HEK293 (cell line): ENCODE results near the gene PBRM1.
A peak's percentile ranks its signal among the peaks of the same experiment; 100 is the strongest.
"Not testable (repeated sequence)": the region's sequence is repeated elsewhere in the genome, so short reads cannot be mapped to it uniquely, and the experiment has no call there.

ENCODE experiments used
- CTCF ChIA-PET: fragments of 350-600 bp; formaldehyde crosslinking; extraction: SDS; loops from one replicate; lab custom pipeline; 2021; ENCODE audit warnings: antibody characterized with exemption; lab: Yijun Ruan, JAX
- POLR2A ChIA-PET: fragments of 300-600 bp; formaldehyde crosslinking; extraction: SDS; loops from one replicate; lab custom pipeline; 2020; ENCODE audit warnings: antibody characterized with exemption, inconsistent platforms; lab: Yijun Ruan, JAX
- H3K27ac ChIP-seq: fragments of 200-500 bp; sonication (Bioruptor generic); 2 replicates; pipeline ENCODE4 v1.5.1; 2014; ENCODE audit warnings: low read depth, low read length, control low read depth, inconsistent platforms; ENCODE audit errors: extremely low read depth
- H3K36me3 ChIP-seq, 2 experiments: fragments of 200-500 bp in 1 of 2; sonication (Bioruptor generic) in 1 of 2; 1 replicate in 1 of 2; 2 replicates in 1 of 2; pipeline ENCODE4 v1.5.1; 2014 to 2017; ENCODE audit warnings: inconsistent platforms in 2 of 2, low read length in 2 of 2; ENCODE audit not compliant: control insufficient read depth in 2 of 2, insufficient read depth in 1 of 2
- H3K4me1 ChIP-seq: fragments of 200-500 bp; sonication (Bioruptor generic); 2 replicates; pipeline ENCODE4 v1.5.1; 2014; ENCODE audit warnings: mild to moderate bottlenecking, low read length, inconsistent platforms; ENCODE audit not compliant: control insufficient read depth, insufficient read depth
- H3K4me3 ChIP-seq: 2 replicates; pipeline ENCODE4 v1.5.1; 2011; ENCODE audit warnings: low read depth, mild to moderate bottlenecking, control low read depth, low read length, moderate library complexity
- H3K9me3 ChIP-seq: fragments of 200-500 bp; sonication (Bioruptor generic); 2 replicates; pipeline ENCODE4 v1.5.1; 2014; ENCODE audit warnings: low read depth, low read length, inconsistent platforms; ENCODE audit not compliant: control insufficient read depth, insufficient read depth
- KLF16 ChIP-seq: fragments of 450-650 bp; formaldehyde crosslinking; IDR thresholded peaks from 2 replicates; pipeline ENCODE4 v1.5.1; 2017; ENCODE audit warnings: missing biosample characterization, missing genetic modification characterization
- KLF7 ChIP-seq: fragments of 450-650 bp; formaldehyde crosslinking; IDR thresholded peaks from 2 replicates; pipeline ENCODE4 v1.5.1; 2016; ENCODE audit warnings: missing biosample characterization, missing genetic modification characterization, borderline replicate concordance
- KLF9 ChIP-seq: fragments of 450-650 bp; formaldehyde crosslinking; IDR thresholded peaks from 2 replicates; pipeline ENCODE4 v1.5.1; 2016; ENCODE audit warnings: missing biosample characterization, missing genetic modification characterization, low read depth
- OSR2 ChIP-seq: fragments of 450-650 bp; formaldehyde crosslinking; IDR thresholded peaks from 2 replicates; pipeline ENCODE4 v1.5.1; 2016; ENCODE audit warnings: missing biosample characterization, missing genetic modification characterization
- SCRT2 ChIP-seq: fragments of 450-650 bp; formaldehyde crosslinking; IDR thresholded peaks from 2 replicates; pipeline ENCODE4 v1.5.1; 2016; ENCODE audit warnings: missing biosample characterization, missing genetic modification characterization
- ZBTB8A ChIP-seq: fragments of 450-650 bp; formaldehyde crosslinking; IDR thresholded peaks from 2 replicates; pipeline ENCODE4 v1.5.1; 2016; ENCODE audit warnings: missing biosample characterization, missing genetic modification characterization
- ZIC2 ChIP-seq: fragments of 450-650 bp; formaldehyde crosslinking; IDR thresholded peaks from 2 replicates; pipeline ENCODE4 v1.5.1; 2016; ENCODE audit warnings: missing biosample characterization, missing genetic modification characterization
- ZNF133 ChIP-seq: fragments of 450-650 bp; formaldehyde crosslinking; IDR thresholded peaks from 2 replicates; pipeline ENCODE4 v1.5.1; 2016; ENCODE audit warnings: missing biosample characterization, missing genetic modification characterization
- ZNF138 ChIP-seq: fragments of 450-650 bp; formaldehyde crosslinking; IDR thresholded peaks from 2 replicates; pipeline ENCODE4 v1.5.1; 2016; ENCODE audit warnings: missing biosample characterization, missing genetic modification characterization, borderline replicate concordance
- ZNF292 ChIP-seq: fragments of 450-650 bp; formaldehyde crosslinking; IDR thresholded peaks from 2 replicates; pipeline ENCODE4 v1.5.1; 2016; ENCODE audit warnings: low read depth, missing biosample characterization, missing genetic modification characterization, borderline replicate concordance
- ZNF311 ChIP-seq: fragments of 450-650 bp; formaldehyde crosslinking; IDR thresholded peaks from 2 replicates; pipeline ENCODE4 v1.5.1; 2017; ENCODE audit warnings: missing biosample characterization, missing genetic modification characterization, borderline replicate concordance
- ZNF404 ChIP-seq: fragments of 450-650 bp; formaldehyde crosslinking; IDR thresholded peaks from 2 replicates; pipeline ENCODE4 v1.5.1; 2017; ENCODE audit warnings: missing biosample characterization, missing genetic modification characterization
- ZNF416 ChIP-seq: fragments of 450-650 bp; formaldehyde crosslinking; IDR thresholded peaks from 2 replicates; pipeline ENCODE4 v1.5.1; 2016; ENCODE audit warnings: missing biosample characterization, missing genetic modification characterization
- ZNF544 ChIP-seq: fragments of 450-650 bp; formaldehyde crosslinking; IDR thresholded peaks from 2 replicates; pipeline ENCODE4 v1.5.0; 2017; ENCODE audit warnings: missing biosample characterization, missing genetic modification characterization
- ZNF555 ChIP-seq: fragments of 450-650 bp; formaldehyde crosslinking; conservative IDR thresholded peaks from 2 replicates; pipeline ENCODE4 v1.5.1; 2017; ENCODE audit warnings: missing biosample characterization, mild to moderate bottlenecking, missing genetic modification characterization, inconsistent platforms
- ZNF624 ChIP-seq: fragments of 450-650 bp; formaldehyde crosslinking; IDR thresholded peaks from 2 replicates; pipeline ENCODE4 v1.5.1; 2017; ENCODE audit warnings: missing biosample characterization, missing genetic modification characterization
- TF ChIP-seq, protein P1 (sequence below): fragments of 450-650 bp; formaldehyde crosslinking; IDR thresholded peaks from 2 replicates; pipeline ENCODE4 v1.5.1; 2017; ENCODE audit warnings: missing biosample characterization, mild to moderate bottlenecking, missing genetic modification characterization, moderate library complexity
- TF ChIP-seq, protein P2 (sequence below): fragments of 450-650 bp; formaldehyde crosslinking; IDR thresholded peaks from 2 replicates; pipeline ENCODE4 v1.5.1; 2016; ENCODE audit warnings: missing biosample characterization, missing genetic modification characterization
- TF ChIP-seq, protein P3 (sequence below): fragments of 450-650 bp; formaldehyde crosslinking; IDR thresholded peaks from 2 replicates; pipeline ENCODE4 v1.5.1; 2016; ENCODE audit warnings: missing biosample characterization, missing genetic modification characterization, low read depth
- TF ChIP-seq, protein P4 (sequence below): fragments of 450-650 bp; formaldehyde crosslinking; IDR thresholded peaks from 2 replicates; pipeline ENCODE4 v1.5.1; 2016; ENCODE audit warnings: missing biosample characterization, missing genetic modification characterization

Gene PBRM1

DNA sequence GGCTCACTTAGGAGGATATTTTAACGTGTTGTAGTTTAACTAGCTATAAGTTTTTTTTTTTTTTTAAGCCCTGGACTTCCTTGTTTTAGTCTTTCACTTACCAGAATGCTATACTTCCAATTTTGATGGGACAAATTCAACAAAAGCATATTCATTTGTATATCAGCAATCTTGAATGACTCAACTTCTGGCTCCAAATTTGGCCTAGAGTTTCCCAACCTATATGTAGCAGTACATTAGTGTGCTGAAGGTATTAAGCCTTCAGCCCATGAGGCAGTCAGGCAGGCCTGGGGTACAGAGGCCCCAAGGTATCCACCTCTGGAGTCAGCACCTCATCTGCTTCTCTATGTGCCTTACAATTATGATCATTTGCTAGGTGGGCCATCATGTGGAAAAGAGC is 5.9 kb downstream of the PBRM1 start:
- H3K4me3 ChIP-seq: no peak overlapping the region
- peaks cover 9 to 68% of the 10 kb centered on the region in 2 experiments for H3K36me3 ChIP-seq
- CTCF ChIA-PET: no interaction called here
- no peak for TF ChIP-seq ZNF544 (tag by site-specific recombination)
- no peak for TF ChIP-seq KLF7
- TF ChIP-seq ZNF624 (tag by site-specific recombination): no peak
- no peak for TF ChIP-seq ZNF404 (tag by site-specific recombination)
- H3K4me1 ChIP-seq: peaks cover 2% of the 10 kb centered on the region; the same call in 1 of the 2 replicates
- POLR2A ChIA-PET: no interaction called here
- no peaks in the 10 kb centered on the region for H3K9me3 ChIP-seq
- H3K27ac ChIP-seq: no peak overlapping the region

DNA sequence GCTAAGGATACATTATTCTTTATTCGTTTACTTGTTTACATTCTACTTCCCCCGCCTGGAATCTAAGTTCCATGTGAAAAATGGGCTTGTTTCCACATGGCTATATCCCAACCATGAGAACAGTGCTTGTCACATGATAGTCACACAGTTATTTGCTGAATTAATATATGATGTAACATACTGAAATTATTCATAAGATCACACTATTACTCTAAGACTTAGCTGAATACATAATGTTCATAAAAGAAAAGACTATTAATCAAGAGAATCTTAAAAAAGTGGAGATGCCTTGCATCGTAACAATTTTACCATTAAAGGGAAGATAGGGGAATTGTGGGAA is 6.5 kb downstream of the PBRM1 start:
- H3K27ac ChIP-seq: no peak overlapping the region
- CTCF ChIA-PET: no interaction called here

DNA sequence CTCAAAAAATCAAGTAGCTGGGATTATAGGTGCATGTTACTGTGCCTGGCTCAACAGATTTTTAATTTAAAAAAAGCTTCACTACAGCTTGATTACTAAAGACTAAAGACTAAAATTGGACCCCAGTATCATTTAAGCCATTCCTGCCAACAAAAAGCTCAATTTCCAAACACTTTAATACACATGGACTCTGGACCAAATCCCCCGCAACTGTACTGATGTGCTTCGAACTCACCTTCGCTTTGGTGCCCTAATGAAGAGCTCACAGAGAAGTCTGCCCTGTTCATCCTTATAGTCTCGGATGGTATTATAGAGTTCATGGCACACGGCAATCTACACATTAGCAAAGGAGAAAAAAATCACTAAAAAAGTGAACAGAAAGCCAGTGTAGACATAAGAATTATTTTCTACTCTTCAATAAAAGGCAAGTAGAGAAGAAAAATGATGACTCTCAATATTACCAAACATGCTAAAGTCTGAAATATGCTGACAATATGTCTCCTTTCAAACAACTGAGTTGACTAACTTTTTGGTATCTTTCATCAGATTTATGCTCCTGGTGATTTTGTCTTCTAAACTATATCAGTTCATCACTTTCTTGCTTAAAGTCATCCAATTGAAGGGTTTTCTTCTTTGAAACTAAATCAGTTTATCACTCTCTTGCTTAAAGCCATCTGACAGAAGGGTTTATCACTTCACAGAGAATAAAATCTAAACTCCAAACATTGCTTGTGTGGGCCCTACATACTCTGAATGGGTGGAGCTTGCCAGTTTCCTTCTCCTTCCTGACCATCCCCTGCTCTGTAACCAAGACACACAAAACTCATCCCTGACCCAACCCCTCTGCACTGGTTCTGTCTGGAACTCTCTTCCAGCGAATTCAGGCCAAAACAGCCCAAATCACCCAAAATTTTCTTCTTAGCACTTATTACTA is 7.2 kb downstream of the PBRM1 start:
- Histone ChIP-seq H3K9me3 (no peaks in the 10 kb centered on the region), H3K36me3 (peaks cover 9 to 70% of the 10 kb centered on the region in 2 experiments), H3K4me3 (no peak overlapping the region), H3K27ac (no peak overlapping the region), H3K4me1 (no peaks in the 10 kb centered on the region)
- ChIA-PET CTCF (no interaction called here), POLR2A (no interaction called here)
- no peak for TF ChIP-seq KLF9 (tag by site-specific recombination)
- TF ChIP-seq, protein P1, sequence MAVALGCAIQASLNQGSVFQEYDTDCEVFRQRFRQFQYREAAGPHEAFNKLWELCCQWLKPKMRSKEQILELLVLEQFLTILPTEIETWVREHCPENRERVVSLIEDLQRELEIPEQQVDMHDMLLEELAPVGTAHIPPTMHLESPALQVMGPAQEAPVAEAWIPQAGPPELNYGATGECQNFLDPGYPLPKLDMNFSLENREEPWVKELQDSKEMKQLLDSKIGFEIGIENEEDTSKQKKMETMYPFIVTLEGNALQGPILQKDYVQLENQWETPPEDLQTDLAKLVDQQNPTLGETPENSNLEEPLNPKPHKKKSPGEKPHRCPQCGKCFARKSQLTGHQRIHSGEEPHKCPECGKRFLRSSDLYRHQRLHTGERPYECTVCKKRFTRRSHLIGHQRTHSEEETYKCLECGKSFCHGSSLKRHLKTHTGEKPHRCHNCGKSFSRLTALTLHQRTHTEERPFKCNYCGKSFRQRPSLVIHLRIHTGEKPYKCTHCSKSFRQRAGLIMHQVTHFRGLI: no peak
- TF ChIP-seq, protein P2, sequence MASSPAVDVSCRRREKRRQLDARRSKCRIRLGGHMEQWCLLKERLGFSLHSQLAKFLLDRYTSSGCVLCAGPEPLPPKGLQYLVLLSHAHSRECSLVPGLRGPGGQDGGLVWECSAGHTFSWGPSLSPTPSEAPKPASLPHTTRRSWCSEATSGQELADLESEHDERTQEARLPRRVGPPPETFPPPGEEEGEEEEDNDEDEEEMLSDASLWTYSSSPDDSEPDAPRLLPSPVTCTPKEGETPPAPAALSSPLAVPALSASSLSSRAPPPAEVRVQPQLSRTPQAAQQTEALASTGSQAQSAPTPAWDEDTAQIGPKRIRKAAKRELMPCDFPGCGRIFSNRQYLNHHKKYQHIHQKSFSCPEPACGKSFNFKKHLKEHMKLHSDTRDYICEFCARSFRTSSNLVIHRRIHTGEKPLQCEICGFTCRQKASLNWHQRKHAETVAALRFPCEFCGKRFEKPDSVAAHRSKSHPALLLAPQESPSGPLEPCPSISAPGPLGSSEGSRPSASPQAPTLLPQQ: 0 out of 2 replicates have a peak, but pooled peaks have one; percentile 43
- TF ChIP-seq ZNF311 (tag by site-specific recombination): no peak

More for the DNA sequence above, 6.5 kb downstream of the PBRM1 start:
- Histone ChIP-seq H3K9me3 (no peaks in the 10 kb centered on the region), H3K4me3 (no peak overlapping the region), H3K4me1 (peaks cover 2% of the 10 kb centered on the region; the same call in 1 of the 2 replicates), H3K36me3 (peaks cover 9 to 70% of the 10 kb centered on the region in 2 experiments)
- TF ChIP-seq ZNF311 (tag by site-specific recombination): no peak
- no peak for TF ChIP-seq ZNF292 (tag by site-specific recombination)
- no peak for TF ChIP-seq ZNF555 (tag by site-specific recombination)
- TF ChIP-seq, protein P3, sequence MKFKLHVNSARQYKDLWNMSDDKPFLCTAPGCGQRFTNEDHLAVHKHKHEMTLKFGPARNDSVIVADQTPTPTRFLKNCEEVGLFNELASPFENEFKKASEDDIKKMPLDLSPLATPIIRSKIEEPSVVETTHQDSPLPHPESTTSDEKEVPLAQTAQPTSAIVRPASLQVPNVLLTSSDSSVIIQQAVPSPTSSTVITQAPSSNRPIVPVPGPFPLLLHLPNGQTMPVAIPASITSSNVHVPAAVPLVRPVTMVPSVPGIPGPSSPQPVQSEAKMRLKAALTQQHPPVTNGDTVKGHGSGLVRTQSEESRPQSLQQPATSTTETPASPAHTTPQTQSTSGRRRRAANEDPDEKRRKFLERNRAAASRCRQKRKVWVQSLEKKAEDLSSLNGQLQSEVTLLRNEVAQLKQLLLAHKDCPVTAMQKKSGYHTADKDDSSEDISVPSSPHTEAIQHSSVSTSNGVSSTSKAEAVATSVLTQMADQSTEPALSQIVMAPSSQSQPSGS (tag by site-specific recombination): no peak
- no peak for TF ChIP-seq ZNF138 (tag by site-specific recombination)
- TF ChIP-seq OSR2 (tag by site-specific recombination): no peak
- TF ChIP-seq ZNF133 (tag by site-specific recombination): no peak
- TF ChIP-seq, protein P4, sequence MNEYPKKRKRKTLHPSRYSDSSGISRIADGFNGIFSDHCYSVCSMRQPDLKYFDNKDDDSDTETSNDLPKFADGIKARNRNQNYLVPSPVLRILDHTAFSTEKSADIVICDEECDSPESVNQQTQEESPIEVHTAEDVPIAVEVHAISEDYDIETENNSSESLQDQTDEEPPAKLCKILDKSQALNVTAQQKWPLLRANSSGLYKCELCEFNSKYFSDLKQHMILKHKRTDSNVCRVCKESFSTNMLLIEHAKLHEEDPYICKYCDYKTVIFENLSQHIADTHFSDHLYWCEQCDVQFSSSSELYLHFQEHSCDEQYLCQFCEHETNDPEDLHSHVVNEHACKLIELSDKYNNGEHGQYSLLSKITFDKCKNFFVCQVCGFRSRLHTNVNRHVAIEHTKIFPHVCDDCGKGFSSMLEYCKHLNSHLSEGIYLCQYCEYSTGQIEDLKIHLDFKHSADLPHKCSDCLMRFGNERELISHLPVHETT (tag by site-specific recombination): no peak
- no peak for TF ChIP-seq ZNF416
- TF ChIP-seq ZBTB8A (tag by site-specific recombination): no peak
- no peak for TF ChIP-seq KLF16 (tag by site-specific recombination)
- TF ChIP-seq SCRT2 (tag by site-specific recombination): no peak
- TF ChIP-seq ZIC2 (tag by site-specific recombination): no peak
- POLR2A ChIA-PET: no interaction called here

DNA sequence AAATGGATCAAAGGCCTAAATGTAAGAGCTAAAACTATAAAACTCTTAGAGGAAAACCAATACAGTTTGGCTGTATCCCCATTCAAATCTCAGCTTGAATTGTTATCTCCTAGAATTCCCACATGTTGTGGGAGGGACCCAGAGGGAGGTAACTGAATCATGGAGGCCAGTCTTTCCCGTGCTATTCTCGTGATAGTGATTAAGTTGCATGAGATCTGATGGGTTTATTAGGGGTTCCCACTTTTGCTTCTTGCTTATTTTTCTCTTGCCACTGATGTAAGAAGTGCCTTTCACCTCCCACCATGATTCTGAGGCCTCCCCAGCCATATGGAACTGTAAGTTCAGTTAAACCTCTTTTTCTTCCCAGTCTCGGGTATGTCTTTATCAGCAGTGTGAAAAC is 9.5 kb downstream of the PBRM1 start:
- H3K4me3 ChIP-seq, CTCF ChIA-PET, H3K27ac ChIP-seq, POLR2A ChIA-PET, H3K9me3 ChIP-seq, H3K4me1 ChIP-seq: not testable (repeated sequence)
- peaks cover 9 to 75% of the 10 kb centered on the region in 2 experiments for H3K36me3 ChIP-seq
